ENCODE results near the gene TBC1D21.

DNA sequence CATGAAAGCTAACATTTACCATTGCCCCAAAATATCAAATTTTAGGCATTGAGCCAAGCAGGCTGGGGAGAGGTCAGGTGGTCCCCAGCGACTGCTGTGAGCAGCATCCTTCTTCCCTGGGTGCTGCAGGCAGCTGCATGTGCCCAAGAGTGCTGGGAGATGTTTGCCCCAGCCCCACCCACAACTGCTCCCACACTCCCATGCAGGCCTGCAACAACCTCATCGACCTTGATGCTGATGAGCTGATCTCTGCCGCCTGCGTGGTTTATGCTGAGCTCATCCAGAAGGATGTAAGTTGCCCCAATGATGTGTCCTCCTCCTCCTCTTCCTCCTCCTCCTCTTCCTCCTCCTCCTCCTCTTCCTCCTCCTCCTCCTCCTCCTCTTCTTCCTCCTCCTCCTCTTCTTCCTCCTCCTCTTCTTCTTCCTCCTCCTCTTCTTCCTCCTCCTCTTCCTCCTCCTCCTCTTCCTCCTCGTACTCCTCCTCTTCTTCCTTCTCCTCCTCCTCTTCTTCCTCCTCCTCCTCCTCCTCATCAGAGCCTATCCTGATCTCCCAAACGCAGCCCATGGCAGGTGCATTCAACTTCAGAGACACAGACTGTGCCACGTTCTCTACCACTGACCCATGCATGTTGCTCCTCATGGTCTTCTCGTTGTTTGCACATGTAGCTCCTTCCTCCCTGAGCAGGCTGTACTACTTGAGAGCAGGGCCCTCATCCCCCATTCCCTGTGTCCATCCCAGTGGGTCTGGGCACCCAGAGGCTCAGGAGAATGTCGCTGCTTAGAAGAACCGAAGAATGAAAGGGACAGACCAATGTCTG, 15.1 kb downstream of the TBC1D21 start:
- TF ChIP-seq, protein P1, sequence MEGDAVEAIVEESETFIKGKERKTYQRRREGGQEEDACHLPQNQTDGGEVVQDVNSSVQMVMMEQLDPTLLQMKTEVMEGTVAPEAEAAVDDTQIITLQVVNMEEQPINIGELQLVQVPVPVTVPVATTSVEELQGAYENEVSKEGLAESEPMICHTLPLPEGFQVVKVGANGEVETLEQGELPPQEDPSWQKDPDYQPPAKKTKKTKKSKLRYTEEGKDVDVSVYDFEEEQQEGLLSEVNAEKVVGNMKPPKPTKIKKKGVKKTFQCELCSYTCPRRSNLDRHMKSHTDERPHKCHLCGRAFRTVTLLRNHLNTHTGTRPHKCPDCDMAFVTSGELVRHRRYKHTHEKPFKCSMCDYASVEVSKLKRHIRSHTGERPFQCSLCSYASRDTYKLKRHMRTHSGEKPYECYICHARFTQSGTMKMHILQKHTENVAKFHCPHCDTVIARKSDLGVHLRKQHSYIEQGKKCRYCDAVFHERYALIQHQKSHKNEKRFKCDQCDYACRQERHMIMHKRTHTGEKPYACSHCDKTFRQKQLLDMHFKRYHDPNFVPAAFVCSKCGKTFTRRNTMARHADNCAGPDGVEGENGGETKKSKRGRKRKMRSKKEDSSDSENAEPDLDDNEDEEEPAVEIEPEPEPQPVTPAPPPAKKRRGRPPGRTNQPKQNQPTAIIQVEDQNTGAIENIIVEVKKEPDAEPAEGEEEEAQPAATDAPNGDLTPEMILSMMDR (IDR thresholded peaks at IDR 0.05): no peak
- TF ChIP-seq POLR2A (IDR thresholded peaks at IDR 0.05): no peak
